GM13977 (cell line): ENCODE results near the gene HECW1.
"Not testable (repeated sequence)": the region's sequence is repeated elsewhere in the genome, so short reads cannot be mapped to it uniquely, and the experiment has no call there.

Source experiments
- DNase-seq: peaks from one replicate; pipeline ENCODE4 v3.0.0; 2012; ENCODE audit warnings: low spot score
- in situ Hi-C: fragments of 300-500 bp; cut with MboI; formaldehyde crosslinking; loops from one replicate; pipeline ENCODE4 v1.12.0; 2022; ENCODE audit warnings: low sequenced_read_pairs, low pct_unique_long_range_greater_than_20kb, mixed read lengths, inconsistent platforms; ENCODE audit not compliant: unreplicated experiment
- TF ChIP-seq, protein P1 (sequence below): IDR thresholded peaks from 2 replicates; pipeline ENCODE4 v1.5.1; 2012; ENCODE audit warnings: mild to moderate bottlenecking, control low read depth; ENCODE audit not compliant: insufficient read depth; ENCODE audit errors: extremely low read depth, missing control alignments

HECW1 gene

DNA sequence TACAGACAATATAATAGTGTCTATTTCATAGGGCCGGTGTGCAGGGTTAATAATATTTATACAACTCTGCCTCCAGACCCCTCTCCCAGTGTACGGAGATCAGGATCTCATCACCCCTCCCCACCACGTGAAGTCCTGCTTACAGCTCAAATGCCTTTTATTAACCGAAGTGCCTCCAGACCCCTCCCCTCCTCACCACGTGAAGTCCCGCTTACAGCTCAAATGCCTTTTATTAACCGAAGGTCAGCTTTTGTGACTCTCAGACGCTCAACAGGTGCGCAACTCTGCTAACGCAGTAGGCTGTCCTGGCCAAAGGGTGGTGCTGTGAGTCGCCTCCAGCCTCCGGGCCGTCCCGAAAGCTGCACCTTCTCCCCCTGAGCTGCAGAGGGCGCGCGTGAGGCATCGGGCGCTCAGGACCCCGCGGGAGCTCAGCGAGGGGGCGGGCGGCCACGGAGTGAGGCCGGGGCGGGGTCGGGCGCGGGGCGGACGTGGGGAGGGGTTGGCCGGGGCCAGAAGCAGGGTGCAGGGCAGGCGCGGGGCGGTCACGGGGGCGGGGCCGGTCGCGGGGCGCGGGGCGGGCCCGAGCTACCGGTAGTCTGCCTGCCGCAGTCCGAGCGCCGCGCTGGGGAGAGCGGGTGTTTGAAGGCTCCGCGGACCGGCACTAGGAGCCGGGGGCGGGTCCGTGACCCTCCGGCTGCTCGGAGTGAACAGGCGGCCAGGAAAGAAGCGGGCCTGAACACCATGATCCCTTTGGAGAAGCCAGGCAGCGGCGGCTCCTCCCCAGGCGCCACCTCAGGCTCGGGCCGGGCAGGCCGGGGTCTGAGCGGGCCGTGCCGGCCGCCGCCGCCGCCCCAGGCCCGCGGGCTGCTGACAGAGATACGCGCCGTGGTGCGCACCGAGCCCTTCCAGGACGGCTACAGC is 470.3 kb downstream of the HECW1 start, which contains the start of gene STK17A:
STK17A (plus strand) TSS at position 606 of the 921 bp plus-strand sequence; CDS start at position 742, 136 bp downstream.
- DNase-seq: peak; percentile 93
- TF ChIP-seq, protein P1, sequence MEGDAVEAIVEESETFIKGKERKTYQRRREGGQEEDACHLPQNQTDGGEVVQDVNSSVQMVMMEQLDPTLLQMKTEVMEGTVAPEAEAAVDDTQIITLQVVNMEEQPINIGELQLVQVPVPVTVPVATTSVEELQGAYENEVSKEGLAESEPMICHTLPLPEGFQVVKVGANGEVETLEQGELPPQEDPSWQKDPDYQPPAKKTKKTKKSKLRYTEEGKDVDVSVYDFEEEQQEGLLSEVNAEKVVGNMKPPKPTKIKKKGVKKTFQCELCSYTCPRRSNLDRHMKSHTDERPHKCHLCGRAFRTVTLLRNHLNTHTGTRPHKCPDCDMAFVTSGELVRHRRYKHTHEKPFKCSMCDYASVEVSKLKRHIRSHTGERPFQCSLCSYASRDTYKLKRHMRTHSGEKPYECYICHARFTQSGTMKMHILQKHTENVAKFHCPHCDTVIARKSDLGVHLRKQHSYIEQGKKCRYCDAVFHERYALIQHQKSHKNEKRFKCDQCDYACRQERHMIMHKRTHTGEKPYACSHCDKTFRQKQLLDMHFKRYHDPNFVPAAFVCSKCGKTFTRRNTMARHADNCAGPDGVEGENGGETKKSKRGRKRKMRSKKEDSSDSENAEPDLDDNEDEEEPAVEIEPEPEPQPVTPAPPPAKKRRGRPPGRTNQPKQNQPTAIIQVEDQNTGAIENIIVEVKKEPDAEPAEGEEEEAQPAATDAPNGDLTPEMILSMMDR: peak; percentile 100
- in situ Hi-C loops: loop anchor here (5.0 to 10.0 kb wide), 2 partner anchors 112 to 260 kb away; no protein-coding TSS in a partner anchor

DNA sequence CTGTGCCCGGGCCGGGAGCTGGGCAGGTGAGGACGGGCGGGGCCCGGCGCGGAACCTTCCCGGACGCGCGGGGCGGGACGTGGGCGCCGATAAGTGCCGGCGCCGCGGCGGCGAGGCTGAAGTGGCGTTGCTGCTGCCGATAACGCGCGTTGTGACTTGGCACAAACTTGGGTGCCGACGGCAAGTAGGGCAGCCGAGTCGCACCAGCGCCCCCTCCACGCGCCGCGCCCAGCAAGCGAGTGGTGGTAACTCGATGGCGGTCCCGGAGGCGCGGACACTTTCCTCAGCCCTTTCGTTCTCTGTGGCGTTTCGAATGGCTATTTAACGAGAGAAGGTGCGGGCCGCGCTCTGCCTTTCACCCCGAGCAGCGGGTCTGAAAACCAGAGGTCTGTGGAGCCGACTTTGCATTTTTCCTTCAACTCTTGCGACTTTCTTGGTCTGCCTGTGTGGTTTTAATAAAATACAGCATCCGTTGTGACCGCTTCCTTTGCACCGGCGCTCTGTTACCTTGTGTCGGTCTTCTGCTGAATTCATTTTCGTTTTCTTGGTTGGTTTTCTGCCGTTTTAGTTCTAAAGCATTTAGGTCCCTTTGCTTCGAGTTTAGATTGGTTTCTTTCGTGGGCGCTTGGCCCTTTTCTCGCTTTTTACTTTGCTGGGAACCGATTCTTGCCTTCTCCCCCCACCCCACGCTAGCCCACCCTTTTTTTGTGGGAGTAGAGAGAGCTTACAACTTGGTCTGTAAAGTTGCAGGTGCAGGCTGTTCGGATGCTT is 471.2 kb downstream of the HECW1 start:
- DNase-seq: peak; percentile 23
- in situ Hi-C loops: loop anchor here (5.0 to 10.0 kb wide), 2 partner anchors 111 to 259 kb away; no protein-coding TSS in a partner anchor
- TF ChIP-seq, protein P1: peak; percentile 37

DNA sequence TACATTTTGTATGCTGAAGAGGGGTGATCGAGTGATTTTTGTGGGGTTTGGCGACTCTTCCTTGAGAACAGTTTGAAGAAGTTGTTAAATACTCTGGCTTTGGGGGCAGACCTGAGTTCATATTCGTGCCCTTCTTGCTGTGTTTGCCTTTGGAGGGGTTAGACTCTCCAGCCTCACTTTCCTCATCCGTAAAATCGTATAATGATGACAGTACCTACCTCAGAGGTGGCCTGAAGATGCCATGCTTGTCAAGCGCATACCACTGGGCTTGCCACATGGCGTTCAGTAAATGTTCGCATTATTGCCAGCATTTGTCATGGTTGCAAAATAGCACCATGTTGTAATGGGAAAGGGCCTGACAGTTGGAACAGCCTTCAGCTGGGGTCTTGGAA is 471.7 kb downstream of the HECW1 start:
- DNase-seq: no peak
- in situ Hi-C loops: loop anchor here (5.0 to 10.0 kb wide), 2 partner anchors 111 to 258 kb away; no protein-coding TSS in a partner anchor
- TF ChIP-seq, protein P1: no peak

DNA sequence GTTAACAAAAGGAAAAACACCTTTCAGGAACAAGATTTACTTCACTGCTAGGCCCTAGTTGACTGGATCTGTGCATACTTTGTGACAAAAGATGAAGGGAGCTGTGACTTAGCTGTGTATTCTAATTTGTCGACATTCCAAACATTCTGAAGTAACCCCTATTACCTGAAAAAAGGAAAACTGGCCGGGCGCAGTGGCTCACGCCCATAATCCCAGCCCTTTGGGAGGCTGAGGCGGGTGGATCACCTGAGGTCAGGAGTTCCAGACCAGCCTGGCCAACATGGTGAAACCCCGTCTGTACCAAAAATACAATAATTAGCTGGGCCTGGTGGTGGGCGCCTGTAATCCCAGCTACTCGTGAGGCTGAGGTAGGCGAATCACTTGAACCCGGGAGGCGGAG is 472.3 kb downstream of the HECW1 start:
- DNase-seq: not testable (repeated sequence)
- in situ Hi-C loops: loop anchor here (5.0 to 10.0 kb wide), 2 partner anchors 110 to 258 kb away; no protein-coding TSS in a partner anchor

DNA sequence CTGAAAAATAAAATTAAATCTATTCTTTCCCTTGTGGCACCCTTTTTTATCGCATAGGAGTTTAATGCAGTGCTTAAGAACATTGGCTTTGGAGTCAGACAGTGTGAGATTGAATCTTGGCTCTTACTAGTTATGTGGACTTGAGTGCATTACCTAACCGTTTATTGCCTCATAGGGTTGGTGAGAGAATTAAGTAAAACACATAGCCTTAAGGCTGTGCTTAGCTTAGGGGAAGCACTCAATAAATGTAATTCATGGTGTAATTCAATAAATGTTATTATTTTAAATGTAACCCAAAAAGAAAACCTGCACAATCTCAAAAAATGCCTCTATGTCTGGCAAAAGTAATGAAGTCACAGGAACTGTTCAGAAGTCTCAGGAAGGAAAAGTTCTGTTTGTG is 473.1 kb downstream of the HECW1 start:
- in situ Hi-C loops: loop anchor here (10.0 kb wide), 1 partner anchor 109 kb away; no protein-coding TSS in a partner anchor
- DNase-seq: peak; percentile 21

DNA sequence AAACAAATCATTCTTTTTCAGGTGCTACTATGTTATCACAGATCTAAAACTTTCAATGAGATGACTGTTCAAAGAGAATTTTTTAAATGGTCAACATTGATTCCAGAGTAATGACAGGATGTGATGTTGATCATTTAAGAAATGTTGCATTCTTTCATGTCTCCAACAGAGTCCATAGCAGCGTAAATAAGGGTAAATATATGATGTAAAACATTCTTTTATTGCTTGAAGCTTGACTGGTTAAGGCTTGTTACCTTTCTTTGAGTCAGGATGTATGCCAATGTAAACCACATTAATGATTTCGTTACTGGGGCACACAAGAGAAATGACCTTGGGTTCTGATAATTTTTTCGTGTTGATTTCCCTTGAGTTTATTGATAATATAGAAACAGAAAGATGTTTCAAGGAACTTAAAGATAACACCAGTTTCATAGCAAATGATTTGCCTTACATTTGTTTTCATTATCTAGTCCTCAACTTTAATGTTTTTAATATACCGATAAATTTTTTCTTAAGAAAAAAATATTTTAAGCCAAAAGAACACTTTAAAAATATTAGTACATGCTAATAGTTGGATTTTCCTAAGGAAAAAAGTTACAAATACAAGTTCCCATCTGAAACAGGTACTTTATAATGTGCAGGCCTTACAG is 473.9 kb downstream of the HECW1 start:
- TF ChIP-seq, protein P1: no peak
- peak; percentile 34 for DNase-seq
- in situ Hi-C loops: loop anchor here (10.0 kb wide), 1 partner anchor 108 kb away; no protein-coding TSS in a partner anchor

More for the DNA sequence above, 473.1 kb downstream of the HECW1 start:
- TF ChIP-seq, protein P1: no peak
